GM12878 (cell line): ENCODE data around the gene PRSS33. TPM values are rescaled to one million over a fixed set of nuclear protein-coding genes. Genes with fewer than 3 reads are reported as not detected.

Source experiments
- ATAC-seq: fragments of 200-7000 bp; cut with Tn5 transposase; 3 replicates; pipeline ENCODE4 v1.9.1; 2020; ENCODE audit warnings: mild to moderate bottlenecking, moderate library complexity
- BruUV-seq: library from RNA; stranded (reverse); fragments of 400-500 nt; replicated peaks from 2 replicates; lab custom pipeline; 2021; lab: Mats Ljungman, UMichigan
- CTCF ChIA-PET: fragments of 300-600 bp; sonication (Branson Sonifier 250); formaldehyde crosslinking; extraction: SDS; loops from one replicate; lab custom pipeline; 2021; ENCODE audit warnings: inconsistent platforms; lab: Yijun Ruan, JAX
- POLR2A ChIA-PET: fragments of 350-600 bp; formaldehyde crosslinking; extraction: SDS; loops from one replicate; lab custom pipeline; 2021; ENCODE audit warnings: inconsistent platforms; lab: Charles Lee
- RAD21 ChIA-PET: fragments of 300-600 bp; sonication (Branson Sonifier 250); formaldehyde crosslinking; loops from one replicate; lab custom pipeline; 2023; ENCODE audit warnings: antibody characterized with exemption; ENCODE audit not compliant: unreplicated experiment; lab: Charles Lee
- SMC1A ChIA-PET: fragments of 300-600 bp; sonication (Branson Sonifier 250); formaldehyde crosslinking; loops from one replicate; lab custom pipeline; 2023; ENCODE audit not compliant: unreplicated experiment, uncharacterized antibody; lab: Charles Lee
- DNase-seq: peaks from one replicate; pipeline ENCODE4 v3.0.0-alpha.2; 2011; ENCODE audit warnings: low read depth, low spot score
- FAIRE-seq: peaks from 3 replicates; lab custom pipeline; 2011; peaks lifted over from hg19 to GRCh38; lab: Jason Lieb, UNC
- H2AFZ ChIP-seq: 2 replicates; pipeline ENCODE4 v1.6.0; 2011; ENCODE audit warnings: low read depth, low read length, control low read depth; ENCODE audit not compliant: control insufficient read depth
- H3K27ac ChIP-seq: 2 replicates; pipeline ENCODE4 v1.5.1; 2011; ENCODE audit warnings: control low read depth; ENCODE audit not compliant: control insufficient read depth, insufficient read depth
- H3K27me3 ChIP-seq, 2 experiments: replicated peaks in 1 of 2; 2 replicates each; pipeline versions ENCODE4 v1.6.0 to v1.6.1; 2011; ENCODE audit warnings: low read length in 1 of 2; ENCODE audit not compliant: control insufficient read depth in 2 of 2, insufficient read depth in 2 of 2
- H3K36me3 ChIP-seq, 2 experiments: 2 replicates each; pipeline ENCODE4 v1.5.1; 2011; ENCODE audit warnings: low read length in 1 of 2; ENCODE audit not compliant: control insufficient read depth in 2 of 2, insufficient read depth in 2 of 2
- H3K4me1 ChIP-seq: 2 replicates; pipeline ENCODE4 v1.6.1; 2011; ENCODE audit warnings: mild to moderate bottlenecking, low read length, moderate library complexity, mixed read lengths; ENCODE audit not compliant: control insufficient read depth, insufficient read depth
- H3K4me2 ChIP-seq: 2 replicates; pipeline ENCODE4 v1.6.0; 2011; ENCODE audit warnings: control low read depth; ENCODE audit not compliant: control insufficient read depth, insufficient read depth
- H3K4me3 ChIP-seq: fragments of 200-600 bp; sonication (generic); 2 replicates; pipeline ENCODE4 v1.5.1; 2016
- H3K79me2 ChIP-seq: 2 replicates; pipeline ENCODE4 v1.6.0; 2011; ENCODE audit warnings: low read length; ENCODE audit not compliant: control insufficient read depth, insufficient read depth
- H3K9ac ChIP-seq: 2 replicates; pipeline ENCODE4 v1.8.0; 2011; ENCODE audit warnings: low read length, control low read depth, mixed read lengths; ENCODE audit not compliant: control insufficient read depth, insufficient read depth
- H3K9me3 ChIP-seq: replicated peaks from 3 replicates; pipeline ENCODE4 v1.5.1; 2011; ENCODE audit warnings: mild to moderate bottlenecking, low read length; ENCODE audit not compliant: control insufficient read depth, insufficient read depth
- H4K20me1 ChIP-seq: 2 replicates; pipeline ENCODE4 v1.6.0; 2011; ENCODE audit not compliant: control insufficient read depth, insufficient read depth
- POLR2A ChIP-seq: IDR thresholded peaks from 2 replicates; pipeline ENCODE4 v1.6.1; 2011; ENCODE audit warnings: low read depth, mild to moderate bottlenecking, low read length
- POLR2AphosphoS2 ChIP-seq: IDR thresholded peaks from 2 replicates; pipeline ENCODE4 v1.6.1; 2011; ENCODE audit warnings: low read depth, mild to moderate bottlenecking, low read length, improper control_type of control experiment, moderate library complexity
- POLR2AphosphoS5 ChIP-seq: IDR thresholded peaks from 2 replicates; pipeline ENCODE4 v1.6.1; 2011; ENCODE audit warnings: mild to moderate bottlenecking, low read length, inconsistent platforms
- RAD51 ChIP-seq: fragments of 450-650 bp; IDR thresholded peaks from 2 replicates; pipeline ENCODE4 v1.6.1; 2016; ENCODE audit warnings: moderate library complexity, mild to moderate bottlenecking, inconsistent platforms
- SMAD1 ChIP-seq: fragments of 450-650 bp; IDR thresholded peaks from 2 replicates; pipeline ENCODE4 v1.6.1; 2018; ENCODE audit warnings: mild to moderate bottlenecking, low read depth; ENCODE audit not compliant: partially characterized antibody
- WGBS: methylation state at CpG from one replicate; pipeline ENCODE4 v1.1.6; 2016; ENCODE audit warnings: low lambda C conversion rate; ENCODE audit not compliant: insufficient replicate concordance, insufficient coverage; ENCODE audit errors: missing lambda C conversion rate; 5-methylcytosine and 5-hydroxymethylcytosine counted together
- in situ Hi-C: fragments of 300-500 bp; cut with MboI; formaldehyde crosslinking; loops from 9 replicates; pipeline ENCODE4 v1.14.3; 2018; ENCODE audit warnings: mixed read lengths
- intact Hi-C: fragments of 100-400 bp; cut with micrococcal nuclease; formaldehyde crosslinking; loops from one replicate; pipeline ENCODE4 v1.14.2; 2022; ENCODE audit not compliant: unreplicated experiment
- polyA plus RNA-seq, 11 experiments: library from polyadenylated mRNA; depleted of rRNA in 4 of 11; unstranded in 6 of 11; stranded (reverse) in 5 of 11; fragments of >200 nt; fragmentation: Nextera tagmentation in 4 of 11; fragmentation: Illumina TruSeq in 1 of 11; extraction: Ambion mirVana in 4 of 11; extraction: Trizol in 1 of 11; gene quantifications; 1 replicate in 1 of 11; 2 replicates in 10 of 11; pipeline versions ENCODE4 v1.2.1 to v1.2.3, GENCODE V29; 2011 to 2016; ENCODE audit warnings: inconsistent platforms in 2 of 11, missing spikeins in 2 of 11, low read depth in 1 of 11
- total RNA-seq, 4 experiments: library from RNA; depleted of rRNA in 3 of 4; stranded (reverse); fragments of >200 nt in 3 of 4; fragmentation: Illumina TruSeq in 1 of 4; extraction: Trizol in 1 of 4; gene quantifications; 2 replicates each; pipeline versions ENCODE4 v1.2.1 to v1.2.3, GENCODE V29; 2013 to 2021

The PRSS33 gene
- total and polyA plus RNA-seq, 10 of the 15 experiments (the other 5 are each of a cell fraction or from before 2014, with no cell fraction given) = not detected

GRCh38 chr16:2765462-2766404 is 21.6 kb downstream of the PRSS33 start:
- RAD21 ChIA-PET = no interaction called here
- 98% methylated on average over 70 of the region's 73 CpGs for WGBS
- Histone ChIP-seq H3K4me2 (no peak overlapping the region), H4K20me1 (peaks cover 2% of the 10 kb centered on the region), H3K27ac (no peak overlapping the region), H3K9ac (no peak overlapping the region), H3K27me3 (no peaks in the 10 kb centered on the region)
- POLR2A ChIA-PET = interaction anchor here (0.6 to 0.8 kb wide), 2 partner anchors 10 to 315 kb away, joined by 4 to 5 read pairs; no protein-coding TSS in a partner anchor
- ATAC-seq = no peak
- in situ Hi-C loops = no loop called here
- peak; percentile 44 for TF ChIP-seq POLR2AphosphoS5
- no peak for TF ChIP-seq RAD51
- TF ChIP-seq POLR2A = peak; percentile 53; the same call in 1 of the 2 replicates
- peak; percentile 37; the same call in 1 of the 2 replicates for TF ChIP-seq POLR2AphosphoS2
- TF ChIP-seq, all 136 proteins: peak for 3
- no peak overlapping the region for H3K4me3 ChIP-seq
- H3K9me3 ChIP-seq = peaks cover 2% of the 10 kb centered on the region; the same call in 1 of the 3 replicates
- H3K36me3 ChIP-seq = peaks cover 76 to 80% of the 10 kb centered on the region in 2 experiments
- peaks cover 18% of the 10 kb centered on the region for H3K79me2 ChIP-seq
- SMC1A ChIA-PET = no interaction called here
- DNase-seq = no peak
- FAIRE-seq = no peak
- no peak overlapping the region for H2AFZ ChIP-seq
- H3K4me1 ChIP-seq = no peaks in the 10 kb centered on the region
- BruUV-seq = no TSS peak
- CTCF ChIA-PET = no interaction called here
- intact Hi-C loops = no loop called here

GRCh38 chr16:2764718-2765117 is 22.6 kb downstream of the PRSS33 start:
- Histone ChIP-seq H3K27me3 (no peaks in the 10 kb centered on the region), H3K36me3 (peaks cover 77 to 84% of the 10 kb centered on the region in 2 experiments), H4K20me1 (peaks cover 2% of the 10 kb centered on the region), H3K27ac (no peak overlapping the region), H3K9me3 (peaks cover 2% of the 10 kb centered on the region; the same call in 1 of the 3 replicates), H3K9ac (no peak overlapping the region), H2AFZ (no peak overlapping the region), H3K4me2 (no peak overlapping the region), H3K4me3 (no peak overlapping the region), H3K79me2 (peaks cover 23% of the 10 kb centered on the region), H3K4me1 (no peaks in the 10 kb centered on the region)
- ATAC-seq (no peak), FAIRE-seq (no peak), DNase-seq (no peak)
- 94% methylated on average over 9 of the region's 9 CpGs for WGBS
- ChIA-PET POLR2A (interaction anchor here (0.6 kb wide), 1 partner anchor 314 kb away, joined by 5 read pairs; no protein-coding TSS in a partner anchor), SMC1A (no interaction called here), CTCF (no interaction called here), RAD21 (no interaction called here)
- in situ Hi-C loops = no loop called here
- no peak for TF ChIP-seq SMAD1
- TF ChIP-seq POLR2AphosphoS5 = peak; percentile 11; the same call in 1 of the 2 replicates
- BruUV-seq = no TSS peak
- intact Hi-C loops = no loop called here
